HG03135 (cell line): ENCODE measurements around the gene LRRC4C.

Experiments used
- ATAC-seq: cut with Tn5 transposase; IDR thresholded peaks from one replicate; pipeline ENCODE4 v1.9.1; 2021; ENCODE audit warnings: mild to moderate bottlenecking, moderate library complexity; ENCODE audit not compliant: unreplicated experiment

The LRRC4C gene

GRCh38 chr11:41459465-41460401 lies at the start of gene LRRC4C:
TSS of gene LRRC4C (minus strand) at chr11:41459652.
- ATAC-seq, result no peak

- ATAC-seq, result no peak
Observed at GRCh38 chr11:41508121-41508520, 48.7 kb upstream of the LRRC4C start.

- ATAC-seq, result no peak
Observed at GRCh38 chr11:41499429-41499828, 40.0 kb upstream of the LRRC4C start.

- ATAC-seq, result no peak
Observed at GRCh38 chr11:41498726-41499125, 39.3 kb upstream of the LRRC4C start.

GRCh38 chr11:41497974-41498373 lies 38.5 kb upstream of the LRRC4C start:
- ATAC-seq, result no peak

- no peak for ATAC-seq
Observed at GRCh38 chr11:41494716-41495115, 35.3 kb upstream of the LRRC4C start.

GRCh38 chr11:41486424-41486823 lies 27.0 kb upstream of the LRRC4C start:
- ATAC-seq, result no peak

GRCh38 chr11:41483956-41484355 lies 24.5 kb upstream of the LRRC4C start:
- ATAC-seq, result no peak

- no peak for ATAC-seq
Observed at GRCh38 chr11:41479179-41479578, 19.7 kb upstream of the LRRC4C start.

GRCh38 chr11:41461057-41461681 lies 1.7 kb upstream of the LRRC4C start:
- no peak for ATAC-seq

- ATAC-seq, result no peak
Observed at GRCh38 chr11:41458641-41459040, 811 bp downstream of the LRRC4C start.

- no peak for ATAC-seq
Observed at GRCh38 chr11:41458154-41458553, 1.3 kb downstream of the LRRC4C start.

- no peak for ATAC-seq
Observed at GRCh38 chr11:41457216-41458014, 2.0 kb downstream of the LRRC4C start.

- ATAC-seq, result no peak
Observed at GRCh38 chr11:41456269-41456668, 3.2 kb downstream of the LRRC4C start.

GRCh38 chr11:41451011-41451410 lies 8.4 kb downstream of the LRRC4C start:
- no peak for ATAC-seq

- no peak for ATAC-seq
Observed at GRCh38 chr11:41449483-41450050, 9.9 kb downstream of the LRRC4C start.

- ATAC-seq, result no peak
Observed at GRCh38 chr11:41446566-41446965, 12.9 kb downstream of the LRRC4C start.

GRCh38 chr11:41446107-41446506 lies 13.3 kb downstream of the LRRC4C start:
- no peak for ATAC-seq

- no peak for ATAC-seq
Observed at GRCh38 chr11:41437006-41437490, 22.4 kb downstream of the LRRC4C start.

- no peak for ATAC-seq
Observed at GRCh38 chr11:41435531-41435930, 23.9 kb downstream of the LRRC4C start.

GRCh38 chr11:41431784-41432183 lies 27.7 kb downstream of the LRRC4C start:
- ATAC-seq, result no peak
